ENCODE measurements around the gene NEURL4. TPM values are rescaled to one million over a fixed set of nuclear protein-coding genes. Genes with fewer than 3 reads are reported as not detected.

NEURL4 gene
- polyA plus RNA-seq, 1 of the 3 experiments (the other 2 are of a cell fraction), result 22.1 TPM

GRCh38 chr17:7314719-7315569 lies 14.2 kb downstream of the NEURL4 start, which contains the start of gene GPS2 (continued):
- TF ChIP-seq REST (IDR thresholded peaks at IDR 0.05; ENCODE audit: low read depth, low read length), result peak; percentile 94
- peak; percentile 74 for TF ChIP-seq TAF1 (IDR thresholded peaks at IDR 0.05; ENCODE audit: borderline replicate concordance, low read depth, low read length)
- no peak for TF ChIP-seq EP300 (IDR thresholded peaks at IDR 0.05; ENCODE audit: borderline replicate concordance in 1 of 2, low read depth in 1 of 2, low read length in 1 of 2)
- TF ChIP-seq ZBTB33 (IDR thresholded peaks at IDR 0.05; ENCODE audit: borderline replicate concordance, low read depth), result peak; percentile 50; the same call in 1 of the 2 replicates
- peak; percentile 97 for TF ChIP-seq GABPA (IDR thresholded peaks at IDR 0.05; ENCODE audit: low read depth)
- TF ChIP-seq CHD2 (IDR thresholded peaks at IDR 0.05; ENCODE audit: low read length, partially characterized antibody), result peak; percentile 49
- TF ChIP-seq, protein P1, sequence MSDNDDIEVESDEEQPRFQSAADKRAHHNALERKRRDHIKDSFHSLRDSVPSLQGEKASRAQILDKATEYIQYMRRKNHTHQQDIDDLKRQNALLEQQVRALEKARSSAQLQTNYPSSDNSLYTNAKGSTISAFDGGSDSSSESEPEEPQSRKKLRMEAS (IDR thresholded peaks at IDR 0.05; ENCODE audit: low read depth), result peak; percentile 90

GRCh38 chr17:7313890-7314718 lies 15.0 kb downstream of the NEURL4 start:
- H2AFZ ChIP-seq (ENCODE audit: low read depth), result no peak overlapping the region
- 38% methylated on average over 8 of the region's 9 CpGs for WGBS (ENCODE audit: low lambda C conversion rate)
- H3F3A ChIP-seq (replicated peaks; ENCODE audit: insufficient read depth), result peaks cover 56% of the 10 kb centered on the region
- ChIA-PET CTCF (interaction anchor here (0.9 to 2.9 kb wide), 10 partner anchors 9 to 100 kb away, joined by 3 to 12 read pairs (median 3); no protein-coding TSS in a partner anchor), POLR2A (interaction anchor here (0.8 to 2.6 kb wide), 2 partner anchors 11 to 15 kb away, joined by 3 to 11 read pairs; partner anchors contain the start of gene NEURL4)
- peak overlapping the region; percentile 76 to 90 for H3K27ac ChIP-seq (ENCODE audit: low read depth in 2 of 2, low read length in 1 of 2)
- peak overlapping the region; percentile 80 for H3K9ac ChIP-seq
- peaks cover 23 to 47% of the 10 kb centered on the region in 2 experiments for H3K4me1 ChIP-seq (ENCODE audit: control insufficient read depth in 1 of 2, insufficient read depth in 2 of 2, low read depth in 1 of 2, low read length in 1 of 2)
- 0 out of 2 replicates have a peak, but pooled peaks have one; percentile 1 for TF ChIP-seq POLR2AphosphoS5 (IDR thresholded peaks at IDR 0.05; ENCODE audit: low read depth, low read length)
- TF ChIP-seq RFX5 (IDR thresholded peaks at IDR 0.05; ENCODE audit: low read length), result no peak
- DNase-seq, result no peak
- no peaks in the 10 kb centered on the region for H3K27me3 ChIP-seq (ENCODE audit: insufficient read depth)
- H4K20me1 ChIP-seq (ENCODE audit: insufficient read depth), result peaks cover 54% of the 10 kb centered on the region
- H3K79me2 ChIP-seq (ENCODE audit: insufficient read depth), result peaks cover 54% of the 10 kb centered on the region
- no peaks in the 10 kb centered on the region for H3K9me3 ChIP-seq
- H3K4me3 ChIP-seq (ENCODE audit: low read depth in 2 of 2, low read length in 1 of 2), result peak overlapping the region; percentile 88 to 94
- H3K4me2 ChIP-seq, result peak overlapping the region; percentile 99
- no peaks in the 10 kb centered on the region for H3K9me2 ChIP-seq
- H3K36me3 ChIP-seq (replicated peaks in 1 of 2; ENCODE audit: control insufficient read depth in 1 of 2, insufficient read depth in 2 of 2, low read length in 1 of 2), result peaks cover 59% of the 10 kb centered on the region in 2 experiments

All from SK-N-SH (cell line).